Measurements from ENCODE around the gene CCNF.

The CCNF gene

DNA sequence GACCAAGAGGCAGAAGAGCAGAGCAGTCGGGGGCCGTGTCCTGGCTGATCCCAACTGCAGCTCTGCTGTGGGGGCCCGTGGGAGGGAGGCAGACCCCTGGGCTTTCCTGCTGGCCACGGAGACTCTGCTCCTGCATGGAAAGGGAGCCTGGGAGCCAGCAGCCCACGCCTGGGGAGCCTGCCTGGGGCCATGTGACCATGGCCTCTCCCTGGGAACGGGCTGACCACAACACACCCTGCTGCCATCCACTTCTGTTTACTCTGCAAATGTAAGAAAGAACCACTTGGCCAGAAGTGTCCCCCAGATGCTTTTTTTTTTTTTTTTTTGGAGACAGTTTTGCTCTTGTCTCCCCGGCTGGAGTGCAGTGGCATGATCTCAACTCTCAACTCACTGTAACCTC lies 28.7 kb downstream of the CCNF start:
- DNase-seq = no peak

DNA sequence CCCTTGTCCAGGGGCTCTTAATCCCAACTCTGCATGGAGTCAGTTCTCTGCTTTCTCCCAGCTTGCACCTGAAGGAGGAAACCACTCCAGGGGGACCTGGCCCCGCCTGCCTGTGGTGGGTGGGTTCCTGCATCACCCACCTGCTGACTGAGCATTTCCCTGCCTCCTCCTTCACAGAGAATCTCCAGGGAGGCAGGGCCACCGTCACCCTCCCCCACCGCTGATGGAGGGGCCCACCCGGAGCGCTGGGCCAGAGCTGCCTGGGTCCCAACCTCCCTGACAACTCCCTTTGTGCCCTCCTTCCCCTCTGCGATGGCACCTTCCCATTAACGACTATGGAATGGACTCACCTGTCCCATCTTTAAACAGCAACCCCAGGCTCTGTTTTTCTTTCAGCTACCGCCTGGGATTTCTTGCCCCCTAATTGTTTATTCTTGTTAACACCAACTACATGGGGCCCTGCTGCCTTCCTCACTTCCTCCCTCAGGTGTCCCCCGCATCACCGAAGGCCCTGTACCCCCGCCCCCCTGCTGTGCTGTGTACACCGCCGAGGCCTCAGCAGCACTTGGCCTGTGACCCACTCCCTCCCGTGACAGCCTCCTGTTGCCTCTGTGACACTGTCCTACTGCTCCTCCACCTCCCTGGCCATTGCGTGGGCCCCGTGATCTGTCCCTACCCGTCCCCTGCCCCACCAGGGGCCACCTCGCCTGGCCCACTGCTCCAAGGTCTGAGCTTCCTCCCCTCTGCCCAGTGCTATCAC lies 29.8 kb downstream of the CCNF start:
- DNase-seq = no peak

DNA sequence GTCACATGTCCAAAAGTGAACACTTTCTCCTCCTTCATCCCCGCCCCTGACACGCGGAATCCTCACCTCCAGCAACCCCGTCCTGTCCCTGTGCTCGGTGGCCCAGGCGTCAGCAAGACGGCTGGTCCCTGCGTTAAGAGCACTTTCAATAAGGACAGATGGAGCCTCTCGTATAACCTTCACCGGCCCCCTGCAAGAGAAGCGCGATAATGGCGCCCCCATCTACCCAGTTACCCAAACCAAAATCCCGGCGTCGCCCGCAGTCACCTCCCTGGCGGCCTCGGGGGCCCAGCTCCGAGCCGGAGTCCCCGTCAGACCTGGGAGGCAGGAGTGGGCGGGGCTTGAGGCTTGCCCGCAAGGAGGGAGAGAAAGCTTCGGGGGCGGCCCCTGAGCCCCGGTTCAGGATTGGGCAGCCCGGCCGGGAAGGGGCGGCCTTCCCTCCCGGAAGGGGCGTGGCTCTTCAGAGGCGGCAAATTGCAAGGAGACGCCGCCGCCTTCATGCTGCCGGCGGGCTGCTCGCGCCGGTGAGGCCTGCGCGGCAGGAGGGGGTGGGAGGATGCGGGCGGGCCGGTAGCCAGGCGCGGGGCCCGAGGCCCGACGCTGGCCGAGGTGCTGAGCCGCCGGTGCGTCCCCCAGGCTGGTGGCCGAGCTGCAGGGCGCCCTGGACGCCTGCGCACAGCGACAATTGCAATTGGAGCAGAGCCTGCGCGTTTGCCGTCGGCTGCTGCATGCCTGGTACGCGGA lies 30.6 kb downstream of the CCNF start, which contains the start of gene TEDC2:
TEDC2 (plus strand) TSS at position 463 of the 744 bp plus-strand sequence; CDS start at position 499, 36 bp downstream.
- DNase-seq = peak; percentile 99

DNA sequence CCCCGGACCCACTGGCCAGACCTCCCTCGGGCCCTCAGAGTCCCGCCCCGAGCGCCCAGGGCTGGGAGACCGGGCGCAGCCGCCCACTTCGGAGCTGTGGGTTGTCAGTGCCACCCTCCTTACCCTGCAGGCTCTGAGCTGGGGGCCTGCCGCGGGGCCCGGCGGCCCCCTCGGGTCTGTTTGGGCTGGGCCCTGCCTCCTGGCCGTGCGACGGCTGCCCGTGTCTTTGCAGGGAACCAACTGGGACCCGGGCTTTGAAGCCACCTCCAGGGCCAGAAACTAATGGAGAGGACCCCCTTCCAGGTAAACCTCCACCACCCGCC lies 31.1 kb downstream of the CCNF start:
- no peak for DNase-seq

DNA sequence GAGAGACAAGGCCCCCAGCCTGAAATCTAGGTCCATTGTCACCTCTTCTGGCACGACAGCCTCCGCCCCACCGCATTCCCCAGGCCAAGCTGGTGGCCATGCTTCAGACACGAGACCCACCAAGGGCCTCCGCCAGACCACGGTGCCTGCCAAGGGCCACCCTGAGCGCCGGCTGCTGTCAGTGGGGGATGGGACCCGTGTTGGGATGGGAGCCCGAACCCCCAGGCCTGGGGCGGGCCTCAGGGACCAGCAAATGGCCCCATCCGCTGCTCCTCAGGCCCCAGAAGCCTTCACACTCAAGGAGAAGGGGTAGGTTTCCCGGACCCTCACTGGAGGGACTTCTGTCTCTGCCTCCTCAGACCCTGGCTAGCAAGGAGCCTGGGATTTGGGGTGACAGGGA lies 31.7 kb downstream of the CCNF start:
- no peak for DNase-seq

DNA sequence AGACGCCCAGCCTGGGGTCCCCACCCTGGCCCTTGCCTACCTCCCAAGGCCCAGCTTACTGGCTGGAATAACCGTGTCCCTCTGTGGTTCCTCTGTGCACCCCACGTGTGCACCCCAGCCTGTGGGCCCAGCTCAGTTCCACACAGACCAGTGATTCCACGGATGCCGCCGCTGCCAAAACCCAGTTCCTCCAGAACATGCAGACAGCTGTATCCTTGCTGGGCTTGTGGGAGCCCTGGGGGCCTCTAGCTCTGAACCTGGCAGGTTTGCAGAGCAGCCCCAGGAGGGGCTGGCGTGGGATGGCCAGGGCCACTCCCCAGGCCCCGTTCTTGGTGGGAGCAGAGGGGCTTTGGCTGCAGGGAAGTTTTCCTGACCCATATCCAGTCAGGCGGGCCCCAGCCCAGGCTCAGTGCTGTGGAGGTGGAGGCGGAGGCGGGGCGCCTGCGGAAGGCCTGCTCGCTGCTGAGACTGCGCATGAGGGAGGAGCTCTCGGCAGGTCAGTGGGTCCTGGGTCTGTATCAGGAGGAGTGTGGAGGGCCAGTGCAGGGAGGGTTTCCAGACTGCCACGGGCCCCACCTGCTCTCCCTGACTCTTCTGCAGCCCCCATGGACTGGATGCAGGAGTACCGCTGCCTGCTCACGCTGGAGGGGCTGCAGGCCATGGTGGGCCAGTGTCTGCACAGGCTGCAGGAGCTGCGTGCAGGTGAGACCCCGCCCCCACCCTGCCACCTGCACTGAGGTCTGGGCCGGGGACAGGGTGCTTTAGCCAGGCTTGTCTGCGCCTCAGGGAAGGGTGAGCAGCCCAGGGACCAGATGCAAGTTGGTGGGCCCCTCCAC lies 33.0 kb downstream of the CCNF start:
- no peak for DNase-seq

DNA sequence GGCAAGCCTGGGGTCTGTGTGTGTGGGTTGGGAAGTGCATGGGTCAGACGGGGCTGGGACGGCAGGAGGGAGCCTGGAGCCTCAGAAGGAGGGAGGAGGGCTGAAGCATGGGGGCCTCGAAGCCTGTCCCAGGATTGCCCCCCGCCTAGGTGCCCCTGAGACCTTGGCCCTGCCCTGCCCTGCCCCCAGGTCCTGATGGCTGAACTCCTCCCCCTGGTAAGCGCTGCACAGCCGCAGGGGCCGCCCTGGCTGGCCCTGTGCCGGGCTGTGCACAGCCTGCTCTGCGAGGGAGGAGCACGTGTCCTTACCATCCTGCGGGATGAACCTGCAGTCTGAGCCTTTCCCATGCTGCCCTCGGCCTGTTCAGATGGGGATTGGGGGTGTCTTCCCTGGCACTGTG lies 35.1 kb downstream of the CCNF start:
- DNase-seq = no peak

DNA sequence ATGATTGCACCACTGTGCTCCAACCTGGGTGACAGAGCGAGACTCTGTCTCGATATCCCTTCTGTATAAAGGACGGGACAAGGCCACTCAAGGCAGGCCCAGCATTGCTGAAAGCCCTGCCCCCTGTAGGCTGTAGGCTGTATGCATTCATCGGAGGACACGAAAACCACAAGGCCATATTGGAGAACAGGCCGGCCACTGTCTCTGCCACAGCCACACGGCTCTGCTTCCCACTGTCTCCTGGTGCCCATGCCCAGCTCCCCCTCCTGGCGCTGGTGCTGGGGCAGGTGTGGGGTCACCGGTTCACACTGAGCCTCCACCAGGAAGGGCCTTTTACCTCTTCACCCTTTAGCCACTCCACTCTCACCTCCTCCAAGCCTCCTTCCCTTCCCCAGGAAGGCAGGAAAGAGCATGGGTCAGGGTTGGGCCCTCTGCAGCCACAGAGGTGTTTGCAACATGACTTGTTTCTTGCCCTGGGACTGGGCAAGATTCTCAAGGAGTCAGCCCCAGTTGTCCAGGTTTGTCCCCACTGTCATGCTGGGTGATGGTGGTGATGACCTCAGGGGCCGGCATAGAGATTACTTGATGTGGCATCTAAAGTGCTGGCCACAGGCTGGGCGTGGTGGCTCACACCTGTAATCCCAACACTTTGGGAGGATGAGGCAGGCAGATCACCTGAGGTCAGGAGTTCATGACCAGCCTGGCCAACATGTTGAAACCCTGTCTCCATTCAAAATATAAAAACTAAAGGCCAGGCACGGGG lies 36.6 kb downstream of the CCNF start:
- DNase-seq = no peak

DNA sequence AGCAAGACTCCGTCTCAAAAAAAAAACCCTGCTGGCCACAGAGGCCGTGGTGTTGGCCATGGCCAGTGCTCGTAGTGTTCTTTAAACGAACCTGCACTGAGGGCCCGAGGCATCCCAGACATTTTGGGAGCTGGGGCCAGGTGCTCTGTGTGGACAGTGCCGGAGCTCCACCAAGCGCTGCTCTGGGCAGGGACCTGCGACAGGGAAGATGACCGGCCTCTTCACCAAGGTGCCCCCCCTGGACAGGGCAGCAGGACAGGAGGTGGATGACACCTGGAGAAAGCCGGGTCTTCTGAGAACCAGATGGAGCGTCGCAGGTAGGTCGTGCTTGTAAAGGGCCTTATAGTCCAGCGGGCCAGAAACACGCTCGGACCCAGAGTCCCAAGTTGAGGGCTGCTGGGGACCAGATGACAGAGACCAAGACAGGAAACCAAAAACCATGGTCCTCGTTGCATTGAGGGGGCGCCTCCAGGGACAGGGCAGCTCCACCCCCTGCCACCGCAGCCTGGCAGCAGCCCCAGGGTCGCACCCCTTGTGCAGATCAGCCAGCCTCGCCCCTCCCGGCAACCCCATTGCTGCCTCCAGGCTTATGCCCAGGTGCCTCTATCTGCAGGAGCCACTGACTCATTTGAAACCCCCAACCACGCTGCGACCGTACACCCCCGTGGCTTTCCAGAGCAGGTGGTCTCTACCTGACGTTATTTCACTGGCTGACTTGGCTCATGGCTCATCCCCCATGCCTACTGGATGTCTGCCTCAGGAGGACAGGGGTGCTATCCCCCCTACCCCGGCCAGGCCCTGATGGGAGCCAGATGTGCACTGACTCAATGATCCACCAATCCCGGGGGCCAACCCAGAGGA lies 37.6 kb downstream of the CCNF start:
- DNase-seq = no peak

DNA sequence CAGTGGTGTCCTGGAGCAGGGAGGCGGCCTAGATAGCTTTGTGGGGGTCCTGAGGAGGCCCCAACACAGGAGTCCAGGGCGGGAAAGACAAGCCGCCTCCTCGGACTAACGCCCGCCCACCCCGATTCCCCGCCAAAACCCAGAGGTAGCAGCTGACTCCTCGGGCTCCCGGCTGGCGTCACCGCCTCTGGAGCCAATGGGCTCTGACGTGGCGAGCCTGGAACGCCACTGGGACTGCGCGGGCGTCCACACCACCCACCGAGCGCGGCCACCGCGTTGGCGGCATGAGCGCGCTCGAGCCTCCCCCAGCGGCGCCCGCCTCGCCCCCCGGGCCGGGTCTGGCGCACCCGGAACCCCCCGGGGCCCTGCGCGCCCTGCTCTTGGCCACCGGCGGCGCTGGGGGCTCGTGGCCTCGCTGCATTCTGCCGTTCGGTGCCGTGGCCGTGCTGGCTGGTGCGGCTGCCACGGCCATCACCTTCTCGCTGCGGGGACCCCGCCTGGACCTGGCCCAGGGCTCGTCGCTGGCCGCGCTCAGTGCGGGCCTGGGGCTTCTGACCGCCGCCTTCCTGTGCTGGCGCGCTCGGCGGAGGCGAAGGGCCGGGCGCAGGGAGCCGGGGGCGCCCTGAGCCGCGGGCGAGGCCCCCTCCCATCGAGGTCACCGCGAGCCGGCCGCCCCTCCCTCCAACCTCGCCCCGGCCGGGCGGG lies 38.4 kb downstream of the CCNF start:
- peak; percentile 35 for DNase-seq

DNA sequence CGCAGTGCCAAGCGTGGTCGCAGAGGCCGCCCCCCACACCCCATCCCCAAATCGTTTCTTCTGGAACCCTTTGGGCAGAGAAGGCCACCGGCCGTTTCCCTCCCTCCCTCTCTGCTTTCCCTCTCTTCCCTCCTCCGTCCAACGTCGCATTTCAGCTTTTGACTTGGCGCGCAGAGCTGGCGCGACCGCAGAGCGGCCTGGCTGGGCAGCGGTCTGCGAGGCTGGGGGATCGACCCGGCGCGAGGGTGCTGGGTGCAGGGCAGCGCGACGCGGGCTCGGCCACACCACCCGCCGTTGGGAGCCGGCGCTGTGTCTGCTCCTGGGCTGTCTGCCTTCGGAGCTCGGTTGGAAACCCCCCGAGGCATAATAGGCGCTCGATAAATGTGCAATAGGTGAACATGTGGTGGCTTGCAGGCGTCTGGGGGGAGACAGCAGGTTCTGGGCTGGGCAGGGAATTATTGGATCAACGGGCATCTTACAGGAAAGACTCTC lies 39.0 kb downstream of the CCNF start:
- no peak for DNase-seq

DNA sequence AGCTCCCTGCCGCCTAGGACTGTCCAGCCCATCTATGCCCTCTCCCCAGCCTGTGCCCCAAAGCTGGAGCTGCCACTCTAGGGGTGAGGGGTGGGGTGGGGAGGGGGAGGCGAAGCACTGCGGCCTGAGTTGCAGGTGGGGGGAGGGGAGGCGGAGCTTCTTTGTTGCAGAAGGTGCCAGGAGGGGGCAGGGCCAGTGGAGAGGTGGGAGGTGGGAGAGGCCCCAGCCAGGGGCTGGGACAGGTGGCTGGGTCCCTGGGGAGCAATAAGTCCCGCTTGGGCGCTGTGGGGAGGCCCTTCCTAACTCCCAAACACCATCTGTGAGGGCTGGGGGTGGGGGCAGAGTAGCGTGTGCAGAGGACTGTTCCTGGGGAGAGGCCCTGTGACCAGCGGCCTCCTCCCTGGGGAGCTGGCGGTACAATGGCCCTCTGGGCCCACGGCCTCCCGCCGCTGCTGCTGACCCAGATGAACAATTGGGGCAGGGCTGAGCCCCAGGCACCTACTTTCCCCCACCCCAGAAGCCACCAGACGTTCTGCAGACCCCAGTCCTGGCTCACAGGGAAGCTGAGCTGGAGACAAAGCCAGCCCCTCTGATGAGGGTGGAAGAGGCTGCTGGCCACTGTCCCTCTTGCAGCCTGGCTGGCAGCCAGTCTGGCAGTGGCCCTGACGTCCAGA lies 39.6 kb downstream of the CCNF start:
- no peak for DNase-seq

DNA sequence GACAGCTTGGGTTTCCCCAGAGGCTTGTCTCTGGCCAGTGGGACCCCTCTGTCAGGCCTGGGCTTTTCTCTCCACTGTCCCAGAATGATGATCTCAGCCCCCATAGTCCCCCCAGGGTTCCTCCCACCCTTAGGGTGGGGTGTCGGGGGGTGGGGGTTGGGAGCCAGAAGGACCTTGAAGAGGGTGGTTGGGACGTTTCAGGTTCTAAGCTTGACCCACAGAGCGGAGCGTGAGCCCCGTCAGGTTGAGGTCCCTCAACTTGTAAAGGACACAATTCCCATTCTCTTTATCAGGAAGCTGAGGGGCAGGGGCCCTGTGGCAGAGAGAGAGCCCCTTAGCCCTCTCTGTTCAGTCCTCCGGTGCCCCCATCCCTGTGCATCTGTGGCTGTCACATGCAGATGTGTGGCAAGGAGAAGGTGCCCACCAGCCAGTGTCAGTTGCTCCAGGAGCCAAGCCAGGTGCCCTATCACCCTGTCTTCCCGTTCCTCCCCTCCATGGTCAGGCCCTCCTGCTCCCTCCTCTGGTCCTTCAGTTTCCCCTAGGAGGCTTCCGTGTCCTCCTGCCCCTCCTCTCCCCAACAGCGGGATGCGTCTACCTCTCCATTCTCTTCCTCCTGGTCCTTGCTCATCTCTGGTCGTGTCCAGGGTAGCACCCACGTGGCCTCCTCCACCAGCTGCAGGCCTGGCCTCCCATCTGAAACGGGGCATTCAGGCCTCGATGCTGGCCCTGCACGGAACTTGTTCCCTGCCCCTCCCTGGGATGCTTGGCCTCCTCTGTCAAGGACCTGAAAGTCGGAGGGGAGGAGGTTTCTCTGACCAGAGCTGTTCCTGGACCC lies 40.4 kb downstream of the CCNF start:
- DNase-seq = no peak

DNA sequence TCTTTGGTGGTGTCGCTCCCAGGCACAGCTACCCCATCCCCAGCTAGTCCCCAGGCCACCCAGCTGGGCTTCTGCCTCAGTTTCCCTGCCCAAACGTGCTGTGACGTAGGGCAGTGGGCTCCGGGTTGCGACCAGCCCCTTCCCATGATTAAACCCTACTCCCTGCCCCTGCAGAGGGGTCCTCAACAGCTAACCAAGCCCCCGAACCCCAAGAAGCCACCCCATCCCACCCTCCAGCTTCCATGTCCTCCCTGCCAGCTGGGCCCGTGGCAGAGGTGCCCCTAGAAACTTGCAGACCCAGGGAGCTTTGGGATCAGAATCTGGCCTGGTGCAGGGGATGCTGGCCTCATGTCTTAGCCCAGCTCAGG lies 41.0 kb downstream of the CCNF start:
- DNase-seq = no peak

DNA sequence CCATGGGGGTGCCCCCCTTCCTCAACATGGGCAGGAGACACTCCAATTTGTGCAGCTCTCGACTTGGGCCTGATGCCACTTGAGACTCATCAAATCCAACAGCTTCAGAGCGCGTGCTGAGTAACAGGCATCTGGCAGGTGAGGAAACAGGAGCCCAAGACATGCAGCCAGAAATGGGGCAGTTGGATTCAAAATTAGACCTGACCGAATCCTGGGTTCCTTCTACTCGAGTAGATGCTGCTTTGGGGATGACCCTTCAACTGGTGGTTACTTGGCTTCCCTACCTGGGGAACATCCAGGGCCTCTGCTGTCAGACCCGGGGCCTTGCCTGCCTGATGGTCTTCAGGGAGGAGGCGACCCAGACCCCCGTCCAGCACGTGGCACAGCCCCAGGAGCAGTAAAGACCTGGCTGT lies 41.4 kb downstream of the CCNF start:
- no peak for DNase-seq

DNA sequence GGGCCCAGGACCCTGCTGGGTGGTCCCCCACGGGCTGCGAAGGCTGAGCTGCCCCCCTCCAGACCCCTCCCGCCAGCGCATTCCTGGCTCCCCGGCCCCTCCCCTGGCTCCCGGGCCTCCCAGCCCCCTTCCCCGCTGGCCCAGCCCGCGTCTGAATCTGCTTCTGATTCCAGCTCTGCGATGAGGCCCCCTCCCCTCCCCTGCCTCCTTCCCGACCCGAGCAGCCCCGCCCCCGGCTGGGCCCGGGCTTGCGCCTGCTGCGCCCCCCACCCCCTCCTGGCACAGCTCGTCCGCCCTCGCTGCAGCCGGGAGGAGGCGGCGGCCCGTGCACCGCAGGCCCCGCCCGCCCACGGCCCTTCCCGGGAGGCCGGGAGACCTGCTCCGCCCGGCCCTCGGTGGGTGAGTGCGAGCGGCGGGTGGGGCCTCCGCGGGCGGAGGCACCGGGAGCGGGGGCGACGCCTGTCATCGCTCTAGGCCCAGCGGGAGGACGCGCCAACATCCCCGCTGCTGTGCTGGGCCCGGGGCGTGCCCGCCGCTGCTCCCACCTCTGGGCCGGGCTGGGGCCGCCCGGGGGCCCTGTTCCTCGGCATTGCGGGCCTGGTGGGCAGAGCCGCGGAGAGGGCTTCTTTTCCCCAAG lies 41.9 kb downstream of the CCNF start, which contains the start of gene NTN3:
NTN3 (plus strand) TSS at position 282 of the 637 bp plus-strand sequence. CDS start 405 bp downstream, outside the sequence.
- no peak for DNase-seq

DNA sequence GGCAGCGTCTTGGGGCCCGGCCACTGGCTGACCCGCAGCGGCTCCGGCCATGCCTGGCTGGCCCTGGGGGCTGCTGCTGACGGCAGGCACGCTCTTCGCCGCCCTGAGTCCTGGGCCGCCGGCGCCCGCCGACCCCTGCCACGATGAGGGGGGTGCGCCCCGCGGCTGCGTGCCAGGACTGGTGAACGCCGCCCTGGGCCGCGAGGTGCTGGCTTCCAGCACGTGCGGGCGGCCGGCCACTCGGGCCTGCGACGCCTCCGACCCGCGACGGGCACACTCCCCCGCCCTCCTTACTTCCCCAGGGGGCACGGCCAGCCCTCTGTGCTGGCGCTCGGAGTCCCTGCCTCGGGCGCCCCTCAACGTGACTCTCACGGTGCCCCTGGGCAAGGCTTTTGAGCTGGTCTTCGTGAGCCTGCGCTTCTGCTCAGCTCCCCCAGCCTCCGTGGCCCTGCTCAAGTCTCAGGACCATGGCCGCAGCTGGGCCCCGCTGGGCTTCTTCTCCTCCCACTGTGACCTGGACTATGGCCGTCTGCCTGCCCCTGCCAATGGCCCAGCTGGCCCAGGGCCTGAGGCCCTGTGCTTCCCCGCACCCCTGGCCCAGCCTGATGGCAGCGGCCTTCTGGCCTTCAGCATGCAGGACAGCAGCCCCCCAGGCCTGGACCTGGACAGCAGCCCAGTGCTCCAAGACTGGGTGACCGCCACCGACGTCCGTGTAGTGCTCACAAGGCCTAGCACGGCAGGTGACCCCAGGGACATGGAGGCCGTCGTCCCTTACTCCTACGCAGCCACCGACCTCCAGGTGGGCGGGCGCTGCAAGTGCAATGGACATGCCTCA lies 42.6 kb downstream of the CCNF start:
- DNase-seq = no peak

DNA sequence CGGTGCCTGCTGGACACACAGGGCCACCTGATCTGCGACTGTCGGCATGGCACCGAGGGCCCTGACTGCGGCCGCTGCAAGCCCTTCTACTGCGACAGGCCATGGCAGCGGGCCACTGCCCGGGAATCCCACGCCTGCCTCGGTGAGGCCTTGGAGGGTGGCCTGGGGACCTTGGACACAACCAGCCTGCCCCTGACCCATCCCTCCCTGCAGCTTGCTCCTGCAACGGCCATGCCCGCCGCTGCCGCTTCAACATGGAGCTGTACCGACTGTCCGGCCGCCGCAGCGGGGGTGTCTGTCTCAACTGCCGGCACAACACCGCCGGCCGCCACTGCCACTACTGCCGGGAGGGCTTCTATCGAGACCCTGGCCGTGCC lies 43.2 kb downstream of the CCNF start:
- DNase-seq = no peak

Data from activated CD4-positive, alpha-beta T cell treated with anti-CD3 and anti-CD28 coated beads, Interleukin-2, Interleukin-6, amounts not matched to agents 100 ng/mL and 50 ng/mL, durations not matched to agents 16 hours and 8 hours (primary cell).